ENCODE measurements around the gene TRIM8. TPM values are rescaled to one million over a fixed set of nuclear protein-coding genes. Genes with fewer than 3 reads are reported as not detected.

Gene TRIM8
- total RNA-seq, 1 donor from 2014 or later: 109 TPM

- DNase-seq (ENCODE audit: missing footprints): no peak
- ATAC-seq: no peak
- intact Hi-C loops (cut with DNase I): no loop called here
Observed at GRCh38 chr10:102613286-102613685, 31.0 kb upstream of the TRIM8 start.

GRCh38 chr10:102613785-102614184 is 30.5 kb upstream of the TRIM8 start:
- DNase-seq (ENCODE audit: missing footprints) (no peak), ATAC-seq (peak; percentile 55)
- intact Hi-C loops (cut with DNase I): no loop called here

GRCh38 chr10:102614888-102615287 is 29.4 kb upstream of the TRIM8 start:
- DNase-seq (ENCODE audit: missing footprints) (no peak), ATAC-seq (no peak)
- intact Hi-C loops (cut with DNase I): no loop called here

GRCh38 chr10:102615361-102615760 is 28.9 kb upstream of the TRIM8 start:
- DNase-seq (ENCODE audit: missing footprints) (no peak), ATAC-seq (no peak)
- intact Hi-C loops (cut with DNase I): no loop called here

GRCh38 chr10:102616066-102616770 is 28.1 kb upstream of the TRIM8 start:
- ATAC-seq (peak; percentile 76), DNase-seq (ENCODE audit: missing footprints) (peak; percentile 89)

GRCh38 chr10:102617041-102617440 is 27.2 kb upstream of the TRIM8 start:
- no peak for ATAC-seq
- intact Hi-C loops (cut with DNase I): no loop called here
- DNase-seq (ENCODE audit: missing footprints): no peak

More at GRCh38 chr10:102616066-102616770, 28.1 kb upstream of the TRIM8 start:
- intact Hi-C loops (cut with DNase I): no loop called here

- DNase-seq (ENCODE audit: missing footprints) (no peak), ATAC-seq (no peak)
- intact Hi-C loops (cut with DNase I): no loop called here
Observed at GRCh38 chr10:102617816-102618215, 26.5 kb upstream of the TRIM8 start.

GRCh38 chr10:102619281-102619981 is 24.8 kb upstream of the TRIM8 start:
- intact Hi-C loops (cut with DNase I): no loop called here
- no peak for ATAC-seq
- no peak for DNase-seq (ENCODE audit: missing footprints)

- ATAC-seq: peak; percentile 51
- DNase-seq (ENCODE audit: missing footprints): no peak
- intact Hi-C loops (cut with DNase I): loop anchor here (2.0 kb wide), 1 partner anchor 23 kb away; no protein-coding TSS in a partner anchor
Observed at GRCh38 chr10:102620138-102620590, 24.1 kb upstream of the TRIM8 start.

- peak; percentile 66 for ATAC-seq
- no peak for DNase-seq (ENCODE audit: missing footprints)
- intact Hi-C loops (cut with DNase I): loop anchor here (2.0 kb wide), 1 partner anchor 22 kb away; no protein-coding TSS in a partner anchor
Observed at GRCh38 chr10:102620591-102621442, 23.5 kb upstream of the TRIM8 start.

- DNase-seq (ENCODE audit: missing footprints) (no peak), ATAC-seq (no peak)
- intact Hi-C loops (cut with DNase I): loop anchor here (2.0 kb wide), 1 partner anchor 21 kb away; no protein-coding TSS in a partner anchor
Observed at GRCh38 chr10:102621443-102622325, 22.6 kb upstream of the TRIM8 start.

- ATAC-seq (no peak), DNase-seq (ENCODE audit: missing footprints) (no peak)
- intact Hi-C loops (cut with DNase I): no loop called here
Observed at GRCh38 chr10:102624094-102624493, 20.2 kb upstream of the TRIM8 start.

GRCh38 chr10:102624751-102625645 is 19.3 kb upstream of the TRIM8 start:
- intact Hi-C loops (cut with DNase I): no loop called here
- ATAC-seq (no peak), DNase-seq (ENCODE audit: missing footprints) (no peak)

GRCh38 chr10:102626026-102626685 is 18.1 kb upstream of the TRIM8 start:
- intact Hi-C loops (cut with DNase I): no loop called here
- DNase-seq (ENCODE audit: missing footprints) (no peak), ATAC-seq (no peak)

- ATAC-seq (peak; percentile 10), DNase-seq (ENCODE audit: missing footprints) (no peak)
- intact Hi-C loops (cut with DNase I): no loop called here
Observed at GRCh38 chr10:102627291-102627735, 17.0 kb upstream of the TRIM8 start.

- intact Hi-C loops (cut with DNase I): no loop called here
- ATAC-seq: peak; percentile 52
- no peak for DNase-seq (ENCODE audit: missing footprints)
Observed at GRCh38 chr10:102627736-102628293, 16.5 kb upstream of the TRIM8 start.

All from Right ventricle myocardium inferior (tissue), 1 donor.